NCI-H748 (cell line): Measurements from ENCODE around the gene ACTL7B.

Experiments used
- DNase-seq: peaks from one replicate; lab custom pipeline; 2025; ENCODE audit not compliant: unreplicated experiment; lab: John Stamatoyannopoulos, UW

Gene ACTL7B

GRCh38 chr9:108809269-108809668 is 46.5 kb downstream of the ACTL7B start:
- no peak for DNase-seq
